Natural killer cell (primary cell): ENCODE data around the gene MAEA. TPM values are rescaled to one million over a fixed set of nuclear protein-coding genes. Genes with fewer than 3 reads are reported as not detected.

Source experiments
- ATAC-seq, 3 donors: fragments of 150-1000 bp in 2 of 3; fragments of 200-7000 bp in 1 of 3; cut with Tn5 transposase; 1 replicate in 1 of 3; 2 replicates in 2 of 3; pipeline ENCODE4 v1.10.0; 2021; ENCODE audit warnings: mild to moderate bottlenecking in 2 of 3, moderate library complexity in 2 of 3
- DNase-seq, 2 donors: peaks; one replicate each; pipeline versions ENCODE4 v3.0.0 to v3.0.0-alpha.2; 2013 to 2021; ENCODE audit warnings: mixed read lengths in 1 of 2
- H3K27ac ChIP-seq: one replicate; pipeline ENCODE4 v1.5.1; 2013; ENCODE audit warnings: mild to moderate bottlenecking, low read length
- H3K27me3 ChIP-seq: one replicate; pipeline ENCODE4 v1.6.1; 2013; ENCODE audit warnings: low read length; ENCODE audit not compliant: control insufficient read depth, insufficient read depth
- H3K36me3 ChIP-seq: one replicate; pipeline ENCODE4 v1.6.1; 2013; ENCODE audit warnings: low read length; ENCODE audit not compliant: control insufficient read depth, insufficient read depth
- H3K4me1 ChIP-seq: one replicate; pipeline ENCODE4 v1.6.1; 2013; ENCODE audit warnings: low read length; ENCODE audit not compliant: control insufficient read depth, insufficient read depth
- H3K4me3 ChIP-seq: one replicate; pipeline ENCODE4 v1.5.1; 2013; ENCODE audit warnings: low read length
- H3K9me3 ChIP-seq: one replicate; pipeline ENCODE4 v1.6.1; 2013; ENCODE audit warnings: low read length; ENCODE audit not compliant: control insufficient read depth, insufficient read depth
- H3K27ac Mint-ChIP-seq, 2 donors: one replicate each; pipeline ENCODE4 v1.8.0; 2022; ENCODE audit warnings: mild to moderate bottlenecking in 2 of 2, mixed read lengths in 2 of 2, moderate library complexity in 1 of 2
- H3K27me3 Mint-ChIP-seq, 2 donors: one replicate each; pipeline ENCODE4 v1.8.0; 2022; ENCODE audit warnings: low read depth in 2 of 2, mixed read lengths in 2 of 2
- H3K36me3 Mint-ChIP-seq: one replicate; pipeline ENCODE4 v1.8.0; 2022; ENCODE audit warnings: mixed read lengths
- H3K4me1 Mint-ChIP-seq, 2 donors: one replicate each; pipeline ENCODE4 v1.8.0; 2022; ENCODE audit warnings: mixed read lengths in 2 of 2
- H3K4me3 Mint-ChIP-seq: one replicate; pipeline ENCODE4 v1.8.0; 2022; ENCODE audit warnings: mild to moderate bottlenecking, moderate library complexity, mixed read lengths
- H3K9me3 Mint-ChIP-seq, 2 donors: one replicate each; pipeline ENCODE4 v1.8.0; 2022; ENCODE audit warnings: mixed read lengths in 2 of 2
- CTCF ChIP-seq: fragments of 200-600 bp; IDR thresholded peaks from one replicate; pipeline ENCODE4 v1.8.0; 2022; ENCODE audit warnings: antibody characterized with exemption
- WGBS: methylation state at CpG from one replicate; pipeline ENCODE4 v1.1.7; 2013; ENCODE audit warnings: missing lambda C conversion rate; ENCODE audit not compliant: insufficient coverage; 5-methylcytosine and 5-hydroxymethylcytosine counted together
- intact Hi-C: fragments of 100-400 bp; cut with micrococcal nuclease; formaldehyde crosslinking; loops from one replicate; pipeline ENCODE4 v1.14.2; 2022
- total RNA-seq, 4 donors: library from RNA; stranded (reverse); fragments of 120-200 nt in 1 of 4; gene quantifications; one replicate each; pipeline versions ENCODE4 v1.2.3 to v1.2.4, GENCODE V29; 2013 to 2022

Gene MAEA
- total RNA-seq, 3 donors from 2014 or later (not counting 1 experiment from before 2014, with no cell fraction given) = 63.5 to 89.2 (median 64.0) TPM

GRCh38 chr4:1384675-1385372 lies 95.1 kb downstream of the MAEA start:
- no peak for TF ChIP-seq CTCF
- Mint-ChIP-seq H3K36me3 (peaks cover 12% of the 10 kb centered on the region), H3K4me3 (no peak overlapping the region), H3K4me1 (no peaks in the 10 kb centered on the region), H3K27me3 (no peaks in the 10 kb centered on the region), H3K9me3 (peaks cover 0 to 5% of the 10 kb centered on the region in 2 donors), H3K27ac (no peak overlapping the region)
- no peak for ATAC-seq
- peaks cover 3% of the 10 kb centered on the region for H3K9me3 ChIP-seq
- peaks cover 8% of the 10 kb centered on the region for H3K36me3 ChIP-seq
- 84% methylated on average over 16 of the region's 16 CpGs for WGBS
- H3K27me3 ChIP-seq = no peaks in the 10 kb centered on the region
- no peak for DNase-seq
- intact Hi-C loops = no loop called here
- H3K4me3 ChIP-seq = no peak overlapping the region
- no peak overlapping the region for H3K27ac ChIP-seq
- H3K4me1 ChIP-seq = no peaks in the 10 kb centered on the region

- DNase-seq = no peak
- Mint-ChIP-seq H3K27ac (no peak overlapping the region), H3K36me3 (peaks cover 16% of the 10 kb centered on the region), H3K9me3 (peaks cover 0 to 5% of the 10 kb centered on the region in 2 donors), H3K4me1 (no peaks in the 10 kb centered on the region), H3K27me3 (no peaks in the 10 kb centered on the region), H3K4me3 (no peak overlapping the region)
- ATAC-seq = no peak
- Histone ChIP-seq H3K27ac (no peak overlapping the region), H3K36me3 (peaks cover 8% of the 10 kb centered on the region), H3K4me1 (no peaks in the 10 kb centered on the region), H3K4me3 (no peak overlapping the region), H3K9me3 (peaks cover 3% of the 10 kb centered on the region), H3K27me3 (no peaks in the 10 kb centered on the region)
- WGBS = 96% methylated on average over 44 of the region's 44 CpGs
- intact Hi-C loops = no loop called here
- TF ChIP-seq CTCF = no peak
Observed at GRCh38 chr4:1385373-1386340, 96.0 kb downstream of the MAEA start.

Other genes with a start within 250 kb of the MAEA start
- 1 to 10 TPM; 1.0 to 2.0 (median 1.7) TPM for gene RNF212, start 176.3 kb upstream of the MAEA start, total RNA-seq
- 1,000 to 10,000 TPM; 1,124 to 1,574 (median 1,339) TPM for gene SPON2, start 117.3 kb upstream of the MAEA start, total RNA-seq
- 100 to 1,000 TPM; 384 to 388 (median 388) TPM for gene CTBP1, start 40.8 kb upstream of the MAEA start, total RNA-seq
- gene UVSSA, start 57.3 kb downstream of the MAEA start, total RNA-seq = 10 to 100 TPM; 48.0 to 59.4 (median 56.4) TPM
- not detected for gene NKX1-1, start 116.6 kb downstream of the MAEA start, total RNA-seq